ENCODE measurements around the gene SPEM1.

DNA sequence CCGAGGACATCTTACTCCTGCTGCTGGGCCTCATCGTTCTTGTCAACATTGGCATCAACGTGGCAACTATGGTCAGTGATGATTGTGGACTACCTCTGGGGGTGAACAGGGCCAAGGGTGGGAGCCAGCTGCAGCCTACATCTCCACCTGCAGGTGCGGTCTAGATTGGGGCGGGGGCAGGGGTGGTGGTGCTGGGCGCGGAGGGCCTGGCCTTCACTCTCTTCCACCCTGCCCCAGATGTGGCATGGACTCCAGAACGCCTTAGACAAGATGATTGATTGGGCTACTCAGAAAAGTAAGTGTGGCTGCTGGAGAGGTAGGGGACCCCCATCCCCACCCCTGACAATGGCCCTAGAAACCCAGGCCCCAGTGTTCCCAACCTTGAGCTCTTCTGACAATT is 5.6 kb downstream of the SPEM1 start:
- TF ChIP-seq, protein P1, sequence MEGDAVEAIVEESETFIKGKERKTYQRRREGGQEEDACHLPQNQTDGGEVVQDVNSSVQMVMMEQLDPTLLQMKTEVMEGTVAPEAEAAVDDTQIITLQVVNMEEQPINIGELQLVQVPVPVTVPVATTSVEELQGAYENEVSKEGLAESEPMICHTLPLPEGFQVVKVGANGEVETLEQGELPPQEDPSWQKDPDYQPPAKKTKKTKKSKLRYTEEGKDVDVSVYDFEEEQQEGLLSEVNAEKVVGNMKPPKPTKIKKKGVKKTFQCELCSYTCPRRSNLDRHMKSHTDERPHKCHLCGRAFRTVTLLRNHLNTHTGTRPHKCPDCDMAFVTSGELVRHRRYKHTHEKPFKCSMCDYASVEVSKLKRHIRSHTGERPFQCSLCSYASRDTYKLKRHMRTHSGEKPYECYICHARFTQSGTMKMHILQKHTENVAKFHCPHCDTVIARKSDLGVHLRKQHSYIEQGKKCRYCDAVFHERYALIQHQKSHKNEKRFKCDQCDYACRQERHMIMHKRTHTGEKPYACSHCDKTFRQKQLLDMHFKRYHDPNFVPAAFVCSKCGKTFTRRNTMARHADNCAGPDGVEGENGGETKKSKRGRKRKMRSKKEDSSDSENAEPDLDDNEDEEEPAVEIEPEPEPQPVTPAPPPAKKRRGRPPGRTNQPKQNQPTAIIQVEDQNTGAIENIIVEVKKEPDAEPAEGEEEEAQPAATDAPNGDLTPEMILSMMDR (IDR thresholded peaks at IDR 0.05), result no peak
- TF ChIP-seq POLR2A (IDR thresholded peaks at IDR 0.05) (no peak), EP300 (IDR thresholded peaks at IDR 0.05) (no peak)
